ENCODE data around the gene NPHP4. TPM values are rescaled to one million over a fixed set of nuclear protein-coding genes. Genes with fewer than 3 reads are reported as not detected.

The NPHP4 gene
- total RNA-seq, 2 experiments from 2014 or later, result 15.4 to 20.3 TPM

- CTCF ChIA-PET, result interaction anchor here (1.1 to 1.6 kb wide), 4 partner anchors 18 to 464 kb away, joined by 3 to 6 read pairs (median 4); partner anchors contain the start of gene NPHP4
- Mint-ChIP-seq H3K27me3 (no peaks in the 10 kb centered on the region), H3K27ac (no peak overlapping the region), H3K36me3 (peaks cover 14% of the 10 kb centered on the region), H3K9me3 (ENCODE audit: low read depth) (no peaks in the 10 kb centered on the region), H3K4me1 (peaks cover 2% of the 10 kb centered on the region), H3K4me3 (no peak overlapping the region)
- DNase-seq (no peak), ATAC-seq (no peak)
These were observed 17.6 kb downstream of the NPHP4 start for GRCh38 chr1:5974631-5975030.

- no peak for DNase-seq
- no peak for ATAC-seq
- Mint-ChIP-seq H3K4me1 (peaks cover 2% of the 10 kb centered on the region), H3K9me3 (ENCODE audit: low read depth) (no peaks in the 10 kb centered on the region), H3K27me3 (no peaks in the 10 kb centered on the region), H3K36me3 (peaks cover 13% of the 10 kb centered on the region), H3K27ac (no peak overlapping the region), H3K4me3 (no peak overlapping the region)
- CTCF ChIA-PET, result no interaction called here
These were observed 18.5 kb downstream of the NPHP4 start for GRCh38 chr1:5973771-5974170.

DNA sequence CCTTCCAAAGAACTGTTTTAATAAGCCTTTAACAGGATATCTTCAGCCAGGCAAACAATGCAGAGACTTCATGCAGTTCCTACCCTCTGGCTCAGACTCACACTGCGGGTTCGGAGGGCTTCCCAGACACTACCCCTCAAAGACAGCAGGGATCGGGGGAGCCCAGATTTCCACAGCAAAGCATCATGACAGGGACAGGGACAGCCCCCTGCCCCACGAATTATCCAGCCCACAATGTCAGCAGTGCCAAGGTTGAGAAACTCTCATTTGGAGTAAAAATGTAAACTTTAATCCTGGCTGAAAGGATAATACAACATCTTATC, 20.1 kb downstream of the NPHP4 start:
- CTCF ChIA-PET, result no interaction called here
- peaks cover 8% of the 10 kb centered on the region for H3K36me3 Mint-ChIP-seq

GRCh38 chr1:5971471-5972197, 20.6 kb downstream of the NPHP4 start:
- CTCF ChIA-PET, result no interaction called here
- DNase-seq (no peak), ATAC-seq (no peak)
- Mint-ChIP-seq H3K4me1 (peaks cover 1% of the 10 kb centered on the region), H3K27ac (no peak overlapping the region), H3K27me3 (no peaks in the 10 kb centered on the region), H3K4me3 (no peak overlapping the region), H3K36me3 (peaks cover 5% of the 10 kb centered on the region), H3K9me3 (ENCODE audit: low read depth) (no peaks in the 10 kb centered on the region)

More for the DNA sequence above, 20.1 kb downstream of the NPHP4 start:
- H3K27me3 Mint-ChIP-seq, result no peaks in the 10 kb centered on the region
- H3K27ac Mint-ChIP-seq, result no peak overlapping the region
- H3K9me3 Mint-ChIP-seq (ENCODE audit: low read depth), result no peaks in the 10 kb centered on the region
- DNase-seq (no peak), ATAC-seq (no peak)
- H3K4me1 Mint-ChIP-seq, result no peaks in the 10 kb centered on the region
- H3K4me3 Mint-ChIP-seq, result no peak overlapping the region

DNA sequence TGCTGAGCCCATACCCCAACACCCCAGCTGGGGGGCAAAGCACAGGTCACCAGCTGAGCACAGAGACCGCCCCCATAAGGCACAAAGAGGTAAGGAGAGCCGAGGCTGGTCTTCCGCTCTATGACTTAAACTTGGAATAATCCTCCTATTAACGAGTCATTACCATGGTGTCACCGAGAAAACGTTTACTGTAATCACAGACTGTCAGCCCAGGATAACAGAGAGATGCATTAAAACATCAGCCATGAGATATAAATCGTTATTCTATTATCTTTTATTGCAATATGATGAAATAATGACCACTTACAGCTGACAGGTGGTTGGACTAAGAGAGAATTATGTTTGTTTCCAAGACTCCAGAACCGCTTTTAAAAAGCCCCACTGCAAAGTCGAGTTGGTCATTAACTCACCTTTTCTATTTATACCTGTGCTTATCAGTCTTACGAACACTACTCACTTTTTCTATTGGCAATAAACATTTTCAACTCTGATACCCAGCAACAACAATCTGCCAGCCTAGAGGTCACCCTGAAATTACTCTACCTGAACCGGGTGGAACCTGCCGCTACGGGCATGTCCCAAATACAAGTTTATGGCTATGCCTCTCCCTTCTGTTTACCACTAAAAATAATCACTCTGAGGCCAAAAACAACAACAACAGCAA, 21.5 kb downstream of the NPHP4 start:
- Mint-ChIP-seq H3K36me3 (peaks cover 5% of the 10 kb centered on the region), H3K27ac (no peak overlapping the region), H3K9me3 (ENCODE audit: low read depth) (no peaks in the 10 kb centered on the region), H3K4me1 (peaks cover 4% of the 10 kb centered on the region), H3K4me3 (no peak overlapping the region), H3K27me3 (no peaks in the 10 kb centered on the region)
- no peak for DNase-seq
- ATAC-seq, result no peak
- CTCF ChIA-PET, result no interaction called here

DNA sequence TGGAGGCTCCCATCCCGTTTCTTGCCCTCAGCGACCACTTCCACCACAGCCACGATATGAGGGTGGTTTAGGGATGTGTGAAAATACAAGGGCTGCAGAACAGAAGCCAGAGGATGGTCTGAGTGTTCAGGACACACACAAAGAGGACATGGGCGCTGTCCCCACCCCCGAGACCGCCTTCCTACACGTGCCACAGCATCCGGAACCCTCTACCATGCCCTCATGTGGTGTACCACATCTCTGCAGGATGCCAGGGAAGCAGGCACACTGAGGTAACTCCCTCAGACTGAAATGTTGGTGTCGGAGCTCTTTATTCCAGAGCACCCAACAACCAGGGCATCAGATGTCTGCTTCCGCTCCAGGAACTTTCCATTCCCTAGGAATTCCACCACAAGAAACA, 23.1 kb downstream of the NPHP4 start:
- Mint-ChIP-seq H3K27me3 (no peaks in the 10 kb centered on the region), H3K36me3 (peaks cover 5% of the 10 kb centered on the region), H3K4me1 (peaks cover 4% of the 10 kb centered on the region), H3K9me3 (ENCODE audit: low read depth) (no peaks in the 10 kb centered on the region), H3K27ac (no peak overlapping the region), H3K4me3 (no peak overlapping the region)
- DNase-seq (no peak), ATAC-seq (no peak)
- CTCF ChIA-PET, result no interaction called here

DNA sequence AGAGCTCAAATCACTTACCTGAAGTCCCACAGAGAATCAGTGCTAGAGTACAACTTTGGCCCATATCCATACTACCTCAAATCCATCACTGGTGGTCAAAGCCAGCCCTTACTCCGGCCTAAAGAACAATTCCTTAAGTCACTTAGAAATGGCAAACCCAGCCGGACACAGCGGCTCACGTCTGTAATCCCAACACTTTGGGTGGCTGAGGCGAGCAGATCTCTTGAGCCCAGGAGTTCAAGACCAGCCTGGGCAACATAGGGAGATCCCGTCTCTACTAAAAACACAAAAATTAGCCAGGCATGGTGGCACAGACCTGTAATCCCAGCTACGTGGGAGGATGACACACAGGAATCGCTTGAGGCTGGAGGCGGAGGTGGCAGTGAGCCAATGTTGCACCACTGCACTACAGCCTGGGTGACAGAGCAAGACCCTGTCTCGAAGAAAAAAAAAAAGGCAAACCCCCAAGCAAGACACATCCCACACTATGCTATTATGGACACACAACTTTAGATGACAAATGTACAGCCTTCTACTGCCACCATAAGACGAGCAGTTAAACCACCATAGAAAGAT, 24.0 kb downstream of the NPHP4 start:
- Mint-ChIP-seq H3K4me1 (peaks cover 4% of the 10 kb centered on the region), H3K4me3 (no peak overlapping the region), H3K27me3 (no peaks in the 10 kb centered on the region), H3K9me3 (ENCODE audit: low read depth) (no peaks in the 10 kb centered on the region), H3K27ac (no peak overlapping the region), H3K36me3 (peaks cover 5% of the 10 kb centered on the region)
- ATAC-seq, result no peak
- CTCF ChIA-PET, result interaction anchor here (1.6 kb wide), 1 partner anchor 13 kb away, joined by 4 read pairs; no protein-coding TSS in a partner anchor
- DNase-seq, result no peak

DNA sequence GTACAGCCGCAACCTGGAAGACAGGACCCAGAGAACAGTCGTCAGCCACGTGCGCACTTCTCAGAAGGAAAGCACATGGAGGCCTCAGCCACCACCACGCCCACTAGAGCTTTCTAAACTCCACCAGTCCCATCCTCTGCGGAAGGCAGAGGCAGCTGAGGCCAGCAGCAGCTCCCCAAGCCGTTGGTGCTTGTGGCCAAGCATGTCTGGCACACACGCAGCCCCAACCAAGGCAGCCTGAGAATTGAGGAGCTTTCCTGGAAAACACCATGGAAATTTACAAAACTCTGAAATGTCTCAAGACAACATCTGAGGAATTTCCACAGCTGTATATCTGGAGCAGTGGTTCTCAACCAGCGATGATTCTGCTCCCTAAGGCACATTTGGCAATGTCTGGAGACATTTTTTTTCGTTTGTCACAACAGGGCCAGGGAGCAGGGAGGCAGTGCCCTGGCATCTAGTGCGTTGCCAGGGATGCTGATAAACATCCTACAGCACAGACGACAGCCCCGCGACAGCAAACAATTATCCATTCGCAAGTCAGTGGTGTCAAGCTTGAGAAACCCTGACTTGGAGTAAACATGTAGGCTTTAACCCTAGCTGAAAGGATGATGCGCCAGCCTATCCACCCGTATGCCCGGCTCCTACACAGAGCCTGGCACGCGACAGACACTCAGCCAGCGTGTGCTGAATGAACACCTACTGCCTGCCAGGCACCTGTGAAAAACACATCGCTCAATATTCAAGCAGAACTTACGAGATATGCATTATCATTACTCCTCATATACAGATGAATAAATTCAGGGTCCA, 24.7 kb downstream of the NPHP4 start:
- CTCF ChIA-PET, result interaction anchor here (1.6 kb wide), 1 partner anchor 12 kb away, joined by 4 read pairs; no protein-coding TSS in a partner anchor
- no peak overlapping the region for H3K4me3 Mint-ChIP-seq
- H3K9me3 Mint-ChIP-seq (ENCODE audit: low read depth), result no peaks in the 10 kb centered on the region
- H3K27me3 Mint-ChIP-seq, result no peaks in the 10 kb centered on the region
- H3K4me1 Mint-ChIP-seq, result peaks cover 4% of the 10 kb centered on the region
- H3K36me3 Mint-ChIP-seq, result peaks cover 3% of the 10 kb centered on the region
- no peak overlapping the region for H3K27ac Mint-ChIP-seq
- DNase-seq (no peak), ATAC-seq (no peak)

- CTCF ChIA-PET, result interaction anchor here (1.6 kb wide), 1 partner anchor 11 kb away, joined by 4 read pairs; no protein-coding TSS in a partner anchor
- DNase-seq (no peak), ATAC-seq (no peak)
- no peak overlapping the region for H3K27ac Mint-ChIP-seq
- H3K4me3 Mint-ChIP-seq, result no peak overlapping the region
- H3K9me3 Mint-ChIP-seq (ENCODE audit: low read depth), result no peaks in the 10 kb centered on the region
- H3K36me3 Mint-ChIP-seq, result peaks cover 3% of the 10 kb centered on the region
- peaks cover 4% of the 10 kb centered on the region for H3K4me1 Mint-ChIP-seq
- H3K27me3 Mint-ChIP-seq, result no peaks in the 10 kb centered on the region
These were observed 25.6 kb downstream of the NPHP4 start for GRCh38 chr1:5966543-5967205.

DNA sequence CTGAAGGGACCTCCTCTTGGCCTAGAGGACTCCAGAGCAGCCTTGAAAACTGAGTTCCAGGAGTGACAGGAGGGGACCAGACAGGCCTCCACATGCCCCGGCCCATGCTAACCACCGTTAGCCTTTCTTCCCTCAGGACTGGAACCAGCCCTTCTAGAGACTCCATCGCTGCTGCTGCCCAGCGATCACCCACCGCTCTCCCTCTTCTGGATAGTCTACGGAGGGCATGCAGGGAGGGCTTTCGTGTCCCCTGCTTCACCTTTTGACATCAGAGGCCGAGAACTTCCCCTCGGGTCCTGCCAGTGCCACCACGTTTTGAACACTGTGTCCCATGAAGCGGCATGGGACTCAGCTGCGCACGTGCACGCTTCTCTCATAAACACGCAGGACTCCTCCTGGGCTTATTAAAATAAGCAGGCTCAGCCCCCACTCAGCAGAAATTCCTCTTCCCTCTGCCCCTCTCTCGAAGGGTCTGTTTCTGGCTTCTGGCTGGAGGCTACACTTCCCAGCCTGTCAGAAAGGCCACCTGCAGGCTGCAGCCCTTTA, 26.6 kb downstream of the NPHP4 start:
- ATAC-seq, result no peak
- no peaks in the 10 kb centered on the region for H3K9me3 Mint-ChIP-seq (ENCODE audit: low read depth)
- DNase-seq, result no peak
- H3K27me3 Mint-ChIP-seq, result no peaks in the 10 kb centered on the region
- CTCF ChIA-PET, result no interaction called here
- H3K4me3 Mint-ChIP-seq, result no peak overlapping the region
- H3K27ac Mint-ChIP-seq, result no peak overlapping the region
- peaks cover 4% of the 10 kb centered on the region for H3K4me1 Mint-ChIP-seq
- peaks cover 8% of the 10 kb centered on the region for H3K36me3 Mint-ChIP-seq

- Mint-ChIP-seq H3K4me3 (no peak overlapping the region), H3K27ac (no peak overlapping the region), H3K27me3 (no peaks in the 10 kb centered on the region), H3K36me3 (peaks cover 8% of the 10 kb centered on the region), H3K9me3 (ENCODE audit: low read depth) (no peaks in the 10 kb centered on the region), H3K4me1 (peaks cover 10% of the 10 kb centered on the region)
- CTCF ChIA-PET, result no interaction called here
- ATAC-seq, result no peak
- DNase-seq, result no peak
These were observed 29.7 kb downstream of the NPHP4 start for GRCh38 chr1:5962265-5963105.

- peaks cover 14% of the 10 kb centered on the region for H3K4me1 Mint-ChIP-seq
- no peak overlapping the region for H3K27ac Mint-ChIP-seq
These were observed 30.6 kb downstream of the NPHP4 start for GRCh38 chr1:5961601-5962000.

More at GRCh38 chr1:5961601-5962000, 30.6 kb downstream of the NPHP4 start:
- H3K36me3 Mint-ChIP-seq, result peaks cover 11% of the 10 kb centered on the region
- no peak for DNase-seq
- no peaks in the 10 kb centered on the region for H3K9me3 Mint-ChIP-seq (ENCODE audit: low read depth)
- H3K4me3 Mint-ChIP-seq, result no peak overlapping the region
- CTCF ChIA-PET, result no interaction called here
- ATAC-seq, result no peak
- no peaks in the 10 kb centered on the region for H3K27me3 Mint-ChIP-seq

All from activated CD8-positive, alpha-beta memory T cell treated with anti-CD3 and anti-CD28 coated beads, Interleukin-2, amount 10 ng/mL, durations not matched to agents 7 days and 5 days (primary cell).